ENCODE data around the gene C1QTNF9B.
"Not testable (repeated sequence)": the region's sequence is repeated elsewhere in the genome, so short reads cannot be mapped to it uniquely, and the experiment has no call there.

Gene C1QTNF9B

GRCh38 chr13:23880493-23881401 lies 16.6 kb downstream of the C1QTNF9B start:
- not testable (repeated sequence) for H3K4me2 ChIP-seq (ENCODE audit: low read length)
- H3K36me3 ChIP-seq (replicated peaks; ENCODE audit: low read depth, low read length), result peaks cover 22% of the 10 kb centered on the region

GRCh38 chr13:23877286-23877685 lies 20.0 kb downstream of the C1QTNF9B start:
- no peaks in the 10 kb centered on the region for H3K79me2 ChIP-seq (ENCODE audit: low read length)
- H3K36me3 ChIP-seq (replicated peaks; ENCODE audit: low read depth, low read length), result peaks cover 15% of the 10 kb centered on the region
- no peak for TF ChIP-seq EZH2phosphoT487 (IDR thresholded peaks at IDR 0.05; ENCODE audit: low read depth)
- TF ChIP-seq CTCF (IDR thresholded peaks at IDR 0.05; ENCODE audit: low read depth, low read length), result no peak
- no peak overlapping the region for H3K4me2 ChIP-seq (ENCODE audit: low read length)
- no peak overlapping the region for H3K9ac ChIP-seq (ENCODE audit: low read length)
- no peak overlapping the region for H3K4me3 ChIP-seq (ENCODE audit: low read length)
- no peaks in the 10 kb centered on the region for H3K27me3 ChIP-seq (ENCODE audit: low read depth, low read length)
- H3K4me1 ChIP-seq (ENCODE audit: low read length), result no peaks in the 10 kb centered on the region
- H2AFZ ChIP-seq (ENCODE audit: low read depth, low read length), result no peak overlapping the region
- no peaks in the 10 kb centered on the region for H3K9me3 ChIP-seq (ENCODE audit: insufficient read depth, low read length)
- H4K20me1 ChIP-seq (ENCODE audit: insufficient read depth, low read length), result no peaks in the 10 kb centered on the region
- H3K27ac ChIP-seq (ENCODE audit: low read length), result no peak overlapping the region

More at GRCh38 chr13:23880493-23881401, 16.6 kb downstream of the C1QTNF9B start:
- not testable (repeated sequence) for H4K20me1 ChIP-seq (ENCODE audit: insufficient read depth, low read length); H3K4me1 ChIP-seq (ENCODE audit: low read length); H3K9ac ChIP-seq (ENCODE audit: low read length); H2AFZ ChIP-seq (ENCODE audit: low read depth, low read length); H3K27ac ChIP-seq (ENCODE audit: low read length); H3K4me3 ChIP-seq (ENCODE audit: low read length); H3K79me2 ChIP-seq (ENCODE audit: low read length); H3K9me3 ChIP-seq (ENCODE audit: insufficient read depth, low read length); H3K27me3 ChIP-seq (ENCODE audit: low read depth, low read length)

GRCh38 chr13:23876265-23876664 lies 21.0 kb downstream of the C1QTNF9B start:
- Histone ChIP-seq H3K27ac (ENCODE audit: low read length) (no peak overlapping the region), H3K4me2 (ENCODE audit: low read length) (no peak overlapping the region), H3K27me3 (ENCODE audit: low read depth, low read length) (no peaks in the 10 kb centered on the region), H2AFZ (ENCODE audit: low read depth, low read length) (no peak overlapping the region), H3K9ac (ENCODE audit: low read length) (no peak overlapping the region), H3K9me3 (ENCODE audit: insufficient read depth, low read length) (no peaks in the 10 kb centered on the region), H3K4me3 (ENCODE audit: low read length) (no peak overlapping the region), H3K79me2 (ENCODE audit: low read length) (no peaks in the 10 kb centered on the region), H3K36me3 (replicated peaks; ENCODE audit: low read depth, low read length) (peaks cover 13% of the 10 kb centered on the region), H3K4me1 (ENCODE audit: low read length) (peaks cover 3% of the 10 kb centered on the region), H4K20me1 (ENCODE audit: insufficient read depth, low read length) (no peaks in the 10 kb centered on the region)
- TF ChIP-seq CTCF (IDR thresholded peaks at IDR 0.05; ENCODE audit: low read depth, low read length) (peak; percentile 62), EZH2phosphoT487 (IDR thresholded peaks at IDR 0.05; ENCODE audit: low read depth) (no peak)

GRCh38 chr13:23871616-23872220 lies 25.6 kb downstream of the C1QTNF9B start:
- H2AFZ ChIP-seq (ENCODE audit: low read depth, low read length), result no peak overlapping the region
- H3K4me3 ChIP-seq (ENCODE audit: low read length), result no peak overlapping the region
- H3K27ac ChIP-seq (ENCODE audit: low read length), result no peak overlapping the region
- H3K36me3 ChIP-seq (replicated peaks; ENCODE audit: low read depth, low read length), result no peaks in the 10 kb centered on the region
- no peaks in the 10 kb centered on the region for H3K27me3 ChIP-seq (ENCODE audit: low read depth, low read length)
- no peak overlapping the region for H3K9ac ChIP-seq (ENCODE audit: low read length)
- H3K4me2 ChIP-seq (ENCODE audit: low read length), result no peak overlapping the region
- H3K4me1 ChIP-seq (ENCODE audit: low read length), result peaks cover 11% of the 10 kb centered on the region
- no peaks in the 10 kb centered on the region for H3K9me3 ChIP-seq (ENCODE audit: insufficient read depth, low read length)
- no peaks in the 10 kb centered on the region for H4K20me1 ChIP-seq (ENCODE audit: insufficient read depth, low read length)
- TF ChIP-seq EZH2phosphoT487 (IDR thresholded peaks at IDR 0.05; ENCODE audit: low read depth) (no peak), CTCF (IDR thresholded peaks at IDR 0.05; ENCODE audit: low read depth, low read length) (peak; percentile 84)
- no peaks in the 10 kb centered on the region for H3K79me2 ChIP-seq (ENCODE audit: low read length)

Measured in OCI-LY3 (cell line).